HepG2 (cell line): ENCODE results near the gene NFKB2. TPM values are rescaled to one million over a fixed set of nuclear protein-coding genes. Genes with fewer than 3 reads are reported as not detected.

Source experiments
- CEBPG ChIP-seq: IDR thresholded peaks from 2 replicates; pipeline ENCODE4 v1.6.1; 2016
- FOSL1 ChIP-seq: sonication (generic); formaldehyde crosslinking; IDR thresholded peaks from 2 replicates; pipeline ENCODE4 v1.9.0; 2021; ENCODE audit warnings: missing genetic modification reagents, borderline replicate concordance
- GTF2F1 ChIP-seq: fragments of 150-350 bp; IDR thresholded peaks from 2 replicates; pipeline ENCODE4 v1.6.1; 2014; ENCODE audit warnings: low read length
- GTF3A ChIP-seq: sonication (generic); formaldehyde crosslinking; conservative IDR thresholded peaks from 2 replicates; pipeline ENCODE4 v1.4.0; 2020; ENCODE audit warnings: mild to moderate bottlenecking, missing genetic modification reagents
- HDAC2 ChIP-seq: sonication (generic); formaldehyde crosslinking; IDR thresholded peaks from 2 replicates; pipeline ENCODE4 v1.4.0; 2020; ENCODE audit warnings: missing genetic modification reagents
- HNRNPUL1 ChIP-seq: fragments of 200-400 bp; formaldehyde crosslinking; IDR thresholded peaks from 2 replicates; pipeline ENCODE4 v1.6.1; 2017; ENCODE audit warnings: low read depth, mild to moderate bottlenecking, low read length, moderate library complexity
- KAT2B ChIP-seq: fragments of 150-350 bp; IDR thresholded peaks from 2 replicates; pipeline ENCODE4 v1.6.1; 2014; ENCODE audit warnings: low read depth, low read length, borderline replicate concordance
- KMT2A ChIP-seq: sonication (generic); formaldehyde crosslinking; IDR thresholded peaks from 2 replicates; pipeline ENCODE4 v1.4.0; 2020; ENCODE audit warnings: missing genetic modification reagents
- NR2F2 ChIP-seq: IDR thresholded peaks from 2 replicates; pipeline ENCODE4 v1.6.1; 2012; ENCODE audit warnings: low read depth, inconsistent platforms, borderline replicate concordance
- RXRA ChIP-seq: sonication (generic); formaldehyde crosslinking; IDR thresholded peaks from 2 replicates; pipeline ENCODE4 v1.5.1; 2020; ENCODE audit warnings: missing genetic modification reagents
- SIX4 ChIP-seq: sonication (generic); formaldehyde crosslinking; IDR thresholded peaks from 2 replicates; pipeline ENCODE4 v1.4.0; 2020; ENCODE audit warnings: missing genetic modification reagents
- SP140L ChIP-seq: sonication (generic); formaldehyde crosslinking; IDR thresholded peaks from 2 replicates; pipeline ENCODE4 v1.4.0; 2020; ENCODE audit warnings: missing genetic modification reagents, borderline replicate concordance
- TAF15 ChIP-seq: fragments of 200-400 bp; formaldehyde crosslinking; IDR thresholded peaks from one replicate; pipeline ENCODE4 v1.6.1; 2018; ENCODE audit warnings: mild to moderate bottlenecking, low read depth, low read length; ENCODE audit not compliant: poor library complexity, severe bottlenecking
- ZC3H13 ChIP-seq: sonication (generic); formaldehyde crosslinking; IDR thresholded peaks from 2 replicates; pipeline ENCODE4 v1.8.1; 2023; ENCODE audit warnings: mild to moderate bottlenecking, missing genetic modification reagents, moderate library complexity
- ZFP36L2 ChIP-seq: sonication (generic); formaldehyde crosslinking; IDR thresholded peaks from 2 replicates; pipeline ENCODE4 v1.4.0; 2020; ENCODE audit warnings: missing genetic modification reagents
- ZNF274 ChIP-seq: sonication (generic); formaldehyde crosslinking; IDR thresholded peaks from 2 replicates; pipeline ENCODE4 v1.5.1; 2020; ENCODE audit warnings: mild to moderate bottlenecking, missing genetic modification reagents
- ZNF333 ChIP-seq: sonication (generic); formaldehyde crosslinking; IDR thresholded peaks from 2 replicates; pipeline ENCODE4 v1.4.0; 2020; ENCODE audit warnings: mild to moderate bottlenecking, missing genetic modification reagents, borderline replicate concordance
- ZNF773 ChIP-seq: sonication (generic); formaldehyde crosslinking; IDR thresholded peaks from 2 replicates; pipeline ENCODE4 v1.4.0; 2020; ENCODE audit warnings: missing genetic modification reagents, borderline replicate concordance
- ZNF850 ChIP-seq: sonication (generic); formaldehyde crosslinking; conservative IDR thresholded peaks from 2 replicates; pipeline ENCODE4 v1.9.0; 2021; ENCODE audit warnings: mild to moderate bottlenecking, missing genetic modification reagents
- polyA plus RNA-seq, 8 experiments: library from polyadenylated mRNA; depleted of rRNA in 3 of 8; stranded (reverse) in 7 of 8; unstranded in 1 of 8; fragments of >200 nt; fragmentation: Illumina TruSeq in 4 of 8; extraction: Trizol in 4 of 8; gene quantifications; 2 replicates each; pipeline versions ENCODE4 v1.2.1 to v1.2.3, GENCODE V29; 2011 to 2016; ENCODE audit warnings: low read depth in 4 of 8, missing spikeins in 1 of 8, mixed read lengths in 1 of 8; ENCODE audit not compliant: insufficient read depth in 1 of 8
- total RNA-seq, 5 experiments: library from RNA; depleted of rRNA; stranded (reverse); fragments of >200 nt; fragmentation: Illumina TruSeq; extraction: Trizol; gene quantifications; 2 replicates each; pipeline ENCODE4 v1.2.3, GENCODE V29; 2016; ENCODE audit warnings: low read depth in 1 of 5
- TF ChIP-seq, protein P1 (sequence below): sonication (generic); formaldehyde crosslinking; IDR thresholded peaks from 2 replicates; pipeline ENCODE4 v1.4.0; 2020; ENCODE audit warnings: missing genetic modification reagents
- TF ChIP-seq, protein P2 (sequence below): sonication (generic); formaldehyde crosslinking; IDR thresholded peaks from 2 replicates; pipeline ENCODE4 v1.5.1; 2020; ENCODE audit warnings: mild to moderate bottlenecking, missing genetic modification reagents, moderate library complexity
- TF ChIP-seq, protein P3 (sequence below): sonication (generic); formaldehyde crosslinking; IDR thresholded peaks from 2 replicates; pipeline ENCODE4 v1.4.0; 2020; ENCODE audit warnings: missing genetic modification reagents
- TF ChIP-seq, protein P4 (sequence below): sonication (generic); formaldehyde crosslinking; IDR thresholded peaks from 2 replicates; pipeline ENCODE4 v1.4.0; 2020; ENCODE audit warnings: mild to moderate bottlenecking, missing genetic modification reagents
- TF ChIP-seq, protein P5 (sequence below): sonication (generic); formaldehyde crosslinking; IDR thresholded peaks from 2 replicates; pipeline ENCODE4 v1.4.0; 2020; ENCODE audit warnings: missing genetic modification reagents, borderline replicate concordance

The NFKB2 gene
- total and polyA plus RNA-seq, 2 of the 13 experiments (the other 11 are each of a cell fraction or from before 2014, with no cell fraction given) = 7.7 to 12.5 TPM

DNA sequence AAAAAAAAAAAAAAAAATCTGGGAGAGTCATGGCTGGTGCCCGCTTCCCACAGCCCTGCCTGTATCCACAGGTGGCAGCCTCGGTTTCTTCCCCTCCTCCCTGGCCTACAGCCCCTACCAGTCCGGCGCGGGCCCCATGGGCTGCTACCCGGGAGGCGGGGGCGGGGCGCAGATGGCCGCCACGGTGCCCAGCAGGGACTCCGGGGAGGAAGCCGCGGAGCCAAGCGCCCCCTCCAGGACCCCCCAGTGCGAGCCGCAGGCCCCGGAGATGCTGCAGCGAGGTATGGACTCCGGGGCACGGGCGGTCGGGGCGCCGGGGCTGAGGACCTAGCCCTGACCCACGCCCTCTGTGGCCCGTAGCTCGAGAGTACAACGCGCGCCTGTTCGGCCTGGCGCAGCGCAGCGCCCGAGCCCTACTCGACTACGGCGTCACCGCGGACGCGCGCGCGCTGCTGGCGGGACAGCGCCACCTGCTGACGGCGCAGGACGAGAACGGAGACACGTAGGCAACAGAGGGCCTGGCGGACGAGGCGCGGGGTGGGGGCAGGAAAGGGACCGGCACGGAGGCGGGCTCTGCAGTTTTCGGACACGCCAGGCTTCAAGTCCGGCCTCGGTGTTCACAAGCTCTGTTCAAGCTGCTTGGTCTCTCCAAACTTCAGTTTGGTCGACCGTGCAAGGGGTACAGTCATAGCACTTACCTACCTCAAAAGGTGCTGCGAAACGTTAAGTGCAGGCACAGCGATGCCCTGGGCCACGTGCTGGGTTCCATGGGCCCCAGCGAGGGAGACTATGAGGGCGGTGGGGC, 3.9 kb downstream of the NFKB2 start (continued):
- TF ChIP-seq CEBPG (CRISPR knock-in tag) (peak; percentile 44; the same call in 1 of the 2 replicates), ZNF773 (CRISPR knock-in tag) (no peak), KMT2A (peak; percentile 93), ZNF850 (CRISPR knock-in tag) (no peak), GTF3A (CRISPR knock-in tag) (no peak), RXRA (0 out of 2 replicates have a peak, but pooled peaks have one; percentile 67), NR2F2 (no peak), HNRNPUL1 (no peak), HDAC2 (CRISPR knock-in tag) (peak; percentile 82), ZNF274 (CRISPR knock-in tag) (peak; percentile 45; the same call in 1 of the 2 replicates), ZNF333 (CRISPR knock-in tag) (peak; percentile 70; the same call in 1 of the 2 replicates), GTF2F1 (no peak), ZC3H13 (CRISPR knock-in tag) (peak; percentile 82), SP140L (CRISPR knock-in tag) (no peak), TAF15 (no peak), KAT2B (no peak), SIX4 (no peak), FOSL1 (no peak), ZFP36L2 (CRISPR knock-in tag) (peak; percentile 65; the same call in 1 of the 2 replicates)
- TF ChIP-seq, protein P1, sequence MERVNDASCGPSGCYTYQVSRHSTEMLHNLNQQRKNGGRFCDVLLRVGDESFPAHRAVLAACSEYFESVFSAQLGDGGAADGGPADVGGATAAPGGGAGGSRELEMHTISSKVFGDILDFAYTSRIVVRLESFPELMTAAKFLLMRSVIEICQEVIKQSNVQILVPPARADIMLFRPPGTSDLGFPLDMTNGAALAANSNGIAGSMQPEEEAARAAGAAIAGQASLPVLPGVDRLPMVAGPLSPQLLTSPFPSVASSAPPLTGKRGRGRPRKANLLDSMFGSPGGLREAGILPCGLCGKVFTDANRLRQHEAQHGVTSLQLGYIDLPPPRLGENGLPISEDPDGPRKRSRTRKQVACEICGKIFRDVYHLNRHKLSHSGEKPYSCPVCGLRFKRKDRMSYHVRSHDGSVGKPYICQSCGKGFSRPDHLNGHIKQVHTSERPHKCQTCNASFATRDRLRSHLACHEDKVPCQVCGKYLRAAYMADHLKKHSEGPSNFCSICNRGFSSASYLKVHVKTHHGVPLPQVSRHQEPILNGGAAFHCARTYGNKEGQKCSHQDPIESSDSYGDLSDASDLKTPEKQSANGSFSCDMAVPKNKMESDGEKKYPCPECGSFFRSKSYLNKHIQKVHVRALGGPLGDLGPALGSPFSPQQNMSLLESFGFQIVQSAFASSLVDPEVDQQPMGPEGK (CRISPR knock-in tag) = peak; percentile 93
- TF ChIP-seq, protein P2, sequence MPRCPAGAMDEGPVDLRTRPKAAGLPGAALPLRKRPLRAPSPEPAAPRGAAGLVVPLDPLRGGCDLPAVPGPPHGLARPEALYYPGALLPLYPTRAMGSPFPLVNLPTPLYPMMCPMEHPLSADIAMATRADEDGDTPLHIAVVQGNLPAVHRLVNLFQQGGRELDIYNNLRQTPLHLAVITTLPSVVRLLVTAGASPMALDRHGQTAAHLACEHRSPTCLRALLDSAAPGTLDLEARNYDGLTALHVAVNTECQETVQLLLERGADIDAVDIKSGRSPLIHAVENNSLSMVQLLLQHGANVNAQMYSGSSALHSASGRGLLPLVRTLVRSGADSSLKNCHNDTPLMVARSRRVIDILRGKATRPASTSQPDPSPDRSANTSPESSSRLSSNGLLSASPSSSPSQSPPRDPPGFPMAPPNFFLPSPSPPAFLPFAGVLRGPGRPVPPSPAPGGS = peak; percentile 64; the same call in 1 of the 2 replicates
- TF ChIP-seq, protein P3, sequence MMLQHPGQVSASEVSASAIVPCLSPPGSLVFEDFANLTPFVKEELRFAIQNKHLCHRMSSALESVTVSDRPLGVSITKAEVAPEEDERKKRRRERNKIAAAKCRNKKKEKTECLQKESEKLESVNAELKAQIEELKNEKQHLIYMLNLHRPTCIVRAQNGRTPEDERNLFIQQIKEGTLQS (CRISPR knock-in tag) = peak; percentile 56; the same call in 1 of the 2 replicates
- TF ChIP-seq, protein P4, sequence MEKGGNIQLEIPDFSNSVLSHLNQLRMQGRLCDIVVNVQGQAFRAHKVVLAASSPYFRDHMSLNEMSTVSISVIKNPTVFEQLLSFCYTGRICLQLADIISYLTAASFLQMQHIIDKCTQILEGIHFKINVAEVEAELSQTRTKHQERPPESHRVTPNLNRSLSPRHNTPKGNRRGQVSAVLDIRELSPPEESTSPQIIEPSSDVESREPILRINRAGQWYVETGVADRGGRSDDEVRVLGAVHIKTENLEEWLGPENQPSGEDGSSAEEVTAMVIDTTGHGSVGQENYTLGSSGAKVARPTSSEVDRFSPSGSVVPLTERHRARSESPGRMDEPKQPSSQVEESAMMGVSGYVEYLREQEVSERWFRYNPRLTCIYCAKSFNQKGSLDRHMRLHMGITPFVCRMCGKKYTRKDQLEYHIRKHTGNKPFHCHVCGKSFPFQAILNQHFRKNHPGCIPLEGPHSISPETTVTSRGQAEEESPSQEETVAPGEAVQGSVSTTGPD (CRISPR knock-in tag) = no peak
- TF ChIP-seq, protein P5, sequence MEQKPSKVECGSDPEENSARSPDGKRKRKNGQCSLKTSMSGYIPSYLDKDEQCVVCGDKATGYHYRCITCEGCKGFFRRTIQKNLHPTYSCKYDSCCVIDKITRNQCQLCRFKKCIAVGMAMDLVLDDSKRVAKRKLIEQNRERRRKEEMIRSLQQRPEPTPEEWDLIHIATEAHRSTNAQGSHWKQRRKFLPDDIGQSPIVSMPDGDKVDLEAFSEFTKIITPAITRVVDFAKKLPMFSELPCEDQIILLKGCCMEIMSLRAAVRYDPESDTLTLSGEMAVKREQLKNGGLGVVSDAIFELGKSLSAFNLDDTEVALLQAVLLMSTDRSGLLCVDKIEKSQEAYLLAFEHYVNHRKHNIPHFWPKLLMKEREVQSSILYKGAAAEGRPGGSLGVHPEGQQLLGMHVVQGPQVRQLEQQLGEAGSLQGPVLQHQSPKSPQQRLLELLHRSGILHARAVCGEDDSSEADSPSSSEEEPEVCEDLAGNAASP (CRISPR knock-in tag) = peak; percentile 54; the same call in 1 of the 2 replicates
